GM12891 (cell line): ENCODE measurements around the gene IGLL5.

Experiments used
- PAX5 ChIP-seq: IDR thresholded peaks from 2 replicates; pipeline ENCODE4 v1.6.1; 2011; ENCODE audit warnings: low read length, moderate library complexity, mild to moderate bottlenecking; ENCODE audit not compliant: insufficient read depth, severe bottlenecking
- POLR2A ChIP-seq: IDR thresholded peaks from 2 replicates; pipeline ENCODE4 v1.6.1; 2011; ENCODE audit warnings: low read depth, low read length, control low read depth
- POLR2AphosphoS5 ChIP-seq: IDR thresholded peaks from 2 replicates; pipeline ENCODE4 v1.6.1; 2011; ENCODE audit warnings: low read depth, low read length, control low read depth
- POU2F2 ChIP-seq: IDR thresholded peaks from 2 replicates; pipeline ENCODE4 v1.6.1; 2011; ENCODE audit warnings: low read depth, mild to moderate bottlenecking, control low read depth, low read length, moderate library complexity
- SPI1 ChIP-seq: IDR thresholded peaks from 2 replicates; pipeline ENCODE4 v1.6.1; 2011; ENCODE audit warnings: low read depth, low read length, control low read depth
- TAF1 ChIP-seq: IDR thresholded peaks from 2 replicates; pipeline ENCODE4 v1.6.1; 2011; ENCODE audit warnings: low read depth, low read length, control low read depth

- no peak for TF ChIP-seq POLR2AphosphoS5
- TF ChIP-seq POLR2A: no peak
- TF ChIP-seq TAF1: no peak
- no peak for TF ChIP-seq PAX5
- TF ChIP-seq SPI1: no peak
- no peak for TF ChIP-seq POU2F2
Measured at GRCh38 chr22:22938672-22939587, 51.3 kb downstream of the IGLL5 start.
